HG03097 (cell line): ENCODE results near the gene DPF3.
"Not testable (repeated sequence)": the region's sequence is repeated elsewhere in the genome, so short reads cannot be mapped to it uniquely, and the experiment has no call there.

Source experiments
- ATAC-seq: cut with Tn5 transposase; IDR thresholded peaks from one replicate; pipeline ENCODE4 v1.9.1; 2021; ENCODE audit not compliant: unreplicated experiment, low FRiP score

The DPF3 gene

DNA sequence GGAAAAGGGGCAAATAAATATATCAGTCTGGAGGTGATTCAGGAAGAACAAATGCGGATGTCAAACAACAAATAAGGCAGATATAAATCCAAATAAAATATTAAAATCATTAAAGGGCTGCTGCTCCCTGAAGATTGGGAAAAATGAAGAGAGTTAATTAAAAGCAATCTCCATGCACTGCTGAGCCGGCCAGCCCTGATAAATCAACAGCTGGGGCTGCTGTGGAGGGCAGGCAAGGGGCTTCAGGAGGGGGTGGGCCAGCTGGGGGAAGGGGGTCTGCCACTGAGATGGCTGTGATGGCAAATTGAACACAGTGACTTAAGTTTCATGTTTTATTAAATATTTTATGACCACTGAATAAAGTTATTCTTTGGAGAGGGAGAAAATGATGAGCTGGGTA lies 12.4 kb downstream of the DPF3 start:
- no peak for ATAC-seq

DNA sequence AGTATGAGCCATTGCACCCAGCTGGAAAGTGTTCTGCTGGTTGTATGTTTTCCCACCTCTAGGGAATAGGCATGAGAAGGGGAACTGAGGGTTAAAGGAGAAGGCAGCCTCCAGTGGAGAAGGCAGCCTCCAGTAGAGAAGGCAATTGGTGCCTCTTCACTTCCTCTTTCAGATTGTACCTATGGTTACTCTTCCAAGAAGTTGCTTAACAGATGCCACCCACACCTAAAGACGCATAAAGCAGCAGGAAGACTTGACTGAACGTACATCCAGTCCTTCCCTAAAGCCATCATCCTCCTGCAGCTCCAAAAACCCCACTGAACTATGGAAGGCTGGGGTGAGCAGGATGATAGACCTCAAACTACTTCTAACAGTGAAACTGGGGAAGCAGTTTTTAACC lies 13.1 kb downstream of the DPF3 start:
- ATAC-seq, result no peak

DNA sequence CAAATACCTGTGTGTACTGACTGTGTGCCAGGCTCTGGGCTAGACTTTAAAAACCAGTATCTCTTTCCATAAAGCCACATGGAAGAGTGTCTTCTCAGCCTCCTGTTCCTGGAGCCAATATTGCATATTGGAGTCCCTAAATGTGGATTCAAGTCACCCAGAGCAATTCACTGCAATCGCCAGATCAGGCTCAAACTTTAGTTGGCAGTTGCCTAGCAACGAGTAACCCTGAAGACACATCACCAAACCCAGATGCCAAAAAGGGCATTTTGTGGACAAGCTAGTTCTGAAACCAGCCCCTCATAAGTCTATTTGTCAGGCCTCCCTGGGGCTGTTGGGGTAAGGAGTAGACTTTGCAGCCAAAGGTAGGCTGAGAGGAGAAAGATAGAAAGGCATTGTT lies 13.7 kb downstream of the DPF3 start:
- no peak for ATAC-seq

DNA sequence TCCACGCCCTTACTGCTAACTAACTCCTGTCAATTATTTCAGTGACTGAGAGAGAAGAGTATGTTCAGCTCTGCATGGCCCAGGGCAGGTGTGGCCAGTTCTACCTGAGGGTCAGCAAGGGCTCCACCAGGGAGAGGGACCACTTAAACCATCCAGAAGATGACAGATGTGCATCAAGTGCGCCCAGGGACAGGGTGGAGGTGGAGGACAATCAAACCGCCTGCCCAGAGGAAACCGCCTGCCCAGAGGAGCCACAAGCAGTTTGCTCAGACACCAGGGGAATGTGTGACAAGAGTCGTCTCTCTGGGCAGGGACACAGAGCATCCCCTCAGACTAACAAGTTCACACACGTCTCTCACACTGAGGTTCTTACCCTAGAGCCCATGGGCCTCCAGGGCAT lies 14.5 kb downstream of the DPF3 start:
- no peak for ATAC-seq

DNA sequence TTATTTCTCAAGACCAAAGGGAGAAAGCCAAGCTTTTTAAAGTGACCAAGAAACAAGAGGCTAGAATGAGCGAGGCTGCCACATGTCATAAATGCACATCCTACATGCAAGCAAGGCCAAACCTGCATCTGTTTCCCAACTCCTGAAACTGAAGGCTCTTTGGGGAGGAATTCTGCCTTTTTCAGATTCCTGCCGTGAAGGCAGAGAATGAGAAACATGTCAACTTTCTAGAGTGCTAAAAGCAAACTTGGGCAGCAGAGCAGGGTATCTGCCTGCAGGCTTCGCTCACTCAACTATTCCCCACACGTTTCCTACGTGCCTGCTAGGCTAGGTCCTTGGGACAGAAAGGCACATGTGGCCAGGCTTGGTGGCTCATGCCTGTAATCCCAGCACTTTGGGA lies 15.2 kb downstream of the DPF3 start:
- no peak for ATAC-seq

DNA sequence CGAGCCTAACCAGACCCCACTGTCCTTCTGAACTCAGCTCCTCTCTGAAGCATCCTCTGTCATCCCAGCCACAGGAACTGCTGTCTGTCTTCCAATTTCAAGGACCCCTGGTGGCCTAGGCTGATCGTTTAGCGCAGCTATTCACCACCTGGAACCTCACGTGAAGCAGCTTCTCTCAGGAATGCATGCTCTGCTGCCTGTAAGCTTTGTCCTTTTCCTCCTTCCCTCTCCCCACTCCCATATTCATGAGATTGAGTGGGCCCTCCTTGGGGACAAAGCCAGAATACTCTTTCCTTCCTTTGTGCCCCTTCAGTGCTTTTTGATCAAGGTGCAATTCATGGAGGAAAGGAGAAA lies 17.2 kb downstream of the DPF3 start:
- ATAC-seq, result no peak

DNA sequence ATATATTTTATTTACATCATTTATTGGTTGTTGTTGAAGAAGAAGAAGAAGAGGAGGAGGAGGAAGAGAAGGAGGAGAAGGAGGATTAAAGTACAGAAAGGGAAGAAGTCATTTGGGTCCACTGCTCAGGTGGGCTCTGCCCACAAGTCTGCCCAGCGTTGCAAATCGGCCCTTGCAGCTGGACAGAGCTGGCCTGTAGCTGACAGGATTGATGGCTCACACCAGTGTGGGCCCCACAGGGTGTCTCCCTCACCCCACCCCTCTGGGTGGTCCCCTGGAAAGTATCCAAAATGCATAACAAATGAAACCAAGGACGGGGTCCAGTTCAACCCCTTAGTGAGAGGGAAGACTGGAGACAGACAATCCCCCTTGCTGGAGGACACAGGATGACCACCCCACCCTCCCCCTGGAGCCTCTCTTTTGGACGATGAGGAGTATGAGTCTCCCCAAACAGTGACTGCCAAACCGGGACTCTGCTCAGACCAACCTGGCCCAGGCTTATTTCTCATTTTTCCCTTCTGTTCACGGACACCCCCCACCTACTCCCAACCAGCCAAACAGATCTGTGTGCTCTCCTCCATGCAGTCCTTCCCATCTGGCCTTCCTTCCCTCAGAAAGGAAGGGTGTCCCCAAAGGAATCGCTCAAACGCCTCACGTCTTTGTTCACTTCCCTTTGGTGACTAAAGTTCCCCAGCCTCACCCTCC lies 17.7 kb downstream of the DPF3 start:
- no peak for ATAC-seq

DNA sequence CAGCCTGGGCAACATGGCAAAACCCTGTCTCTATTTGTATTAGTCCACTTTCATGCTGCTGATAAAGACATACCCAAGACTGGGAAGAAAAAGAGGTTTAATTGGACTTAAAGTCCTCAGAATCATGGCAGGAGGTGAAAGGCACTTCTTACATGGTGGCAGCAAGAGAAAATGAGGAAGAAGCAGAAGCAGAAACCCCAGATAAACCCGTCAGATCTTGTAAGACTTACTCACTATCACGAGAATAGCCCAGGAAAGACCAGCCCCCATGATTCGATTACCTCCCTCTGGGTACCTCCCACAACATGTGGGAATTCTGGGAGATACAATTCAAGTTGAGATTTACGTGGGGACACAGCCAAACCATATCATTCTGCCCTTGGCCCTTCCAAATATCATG lies 23.0 kb downstream of the DPF3 start:
- not testable (repeated sequence) for ATAC-seq

DNA sequence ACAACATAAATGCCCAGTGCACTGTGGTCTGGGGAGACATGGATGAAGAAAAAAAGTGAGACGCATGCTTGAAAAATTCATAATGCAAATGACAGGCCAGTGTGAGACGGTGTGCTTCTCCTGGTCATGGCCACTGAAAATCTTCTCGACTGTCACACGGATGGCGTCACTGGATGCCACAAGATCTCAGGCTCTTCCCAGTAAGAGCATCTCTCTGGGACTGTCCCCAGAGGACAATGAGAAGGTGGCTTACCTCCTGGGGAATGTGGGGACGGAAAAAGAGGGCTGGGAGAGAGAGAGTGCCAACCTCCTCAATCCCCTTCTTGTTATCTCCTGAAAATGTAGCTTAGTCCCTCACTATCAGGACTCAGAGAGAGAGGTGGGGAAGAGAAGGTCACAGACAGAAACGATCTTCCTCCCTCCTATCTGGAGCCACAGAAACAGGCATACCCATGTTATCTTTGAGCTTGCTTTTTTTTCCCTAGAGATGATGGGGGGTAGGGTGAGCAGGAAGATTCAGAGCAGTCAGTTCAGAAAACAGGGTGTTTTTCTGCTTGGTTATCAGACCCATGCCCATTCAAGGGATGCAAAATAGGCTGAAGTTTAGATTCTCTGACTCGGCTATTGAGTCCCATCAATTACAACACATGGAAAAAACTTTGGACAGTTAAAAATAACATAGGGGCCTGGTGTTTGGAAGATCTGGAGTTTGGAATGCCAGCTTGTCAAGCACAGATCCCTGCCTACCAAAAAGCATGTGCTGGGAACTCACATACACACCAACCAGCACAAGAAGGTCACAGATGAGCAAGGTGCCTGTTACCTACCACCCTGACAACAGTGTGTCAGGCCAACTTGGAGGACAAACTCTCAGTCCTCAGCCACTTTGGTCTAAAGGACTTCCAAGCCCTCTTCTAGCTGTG lies 24.2 kb downstream of the DPF3 start:
- ATAC-seq, result no peak

DNA sequence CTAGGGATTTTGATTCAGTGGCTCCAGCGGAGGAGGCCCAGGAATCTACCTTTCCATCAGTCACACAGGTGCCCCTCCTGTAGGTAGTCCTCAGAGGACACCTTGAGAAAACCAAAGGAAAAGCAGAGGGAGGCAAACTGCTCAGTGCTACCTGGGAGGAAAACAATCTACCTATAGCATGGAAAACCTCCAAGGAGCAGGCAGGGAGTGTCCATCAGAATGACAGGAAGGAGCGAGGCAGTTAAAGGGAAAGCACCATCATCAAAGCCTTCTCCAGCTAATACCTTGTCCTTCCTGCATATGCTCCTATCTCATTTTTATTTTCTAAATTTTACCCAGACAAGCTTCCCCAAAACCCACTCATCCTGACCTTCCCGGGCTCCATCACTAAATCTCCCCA lies 25.4 kb downstream of the DPF3 start:
- ATAC-seq, result no peak

DNA sequence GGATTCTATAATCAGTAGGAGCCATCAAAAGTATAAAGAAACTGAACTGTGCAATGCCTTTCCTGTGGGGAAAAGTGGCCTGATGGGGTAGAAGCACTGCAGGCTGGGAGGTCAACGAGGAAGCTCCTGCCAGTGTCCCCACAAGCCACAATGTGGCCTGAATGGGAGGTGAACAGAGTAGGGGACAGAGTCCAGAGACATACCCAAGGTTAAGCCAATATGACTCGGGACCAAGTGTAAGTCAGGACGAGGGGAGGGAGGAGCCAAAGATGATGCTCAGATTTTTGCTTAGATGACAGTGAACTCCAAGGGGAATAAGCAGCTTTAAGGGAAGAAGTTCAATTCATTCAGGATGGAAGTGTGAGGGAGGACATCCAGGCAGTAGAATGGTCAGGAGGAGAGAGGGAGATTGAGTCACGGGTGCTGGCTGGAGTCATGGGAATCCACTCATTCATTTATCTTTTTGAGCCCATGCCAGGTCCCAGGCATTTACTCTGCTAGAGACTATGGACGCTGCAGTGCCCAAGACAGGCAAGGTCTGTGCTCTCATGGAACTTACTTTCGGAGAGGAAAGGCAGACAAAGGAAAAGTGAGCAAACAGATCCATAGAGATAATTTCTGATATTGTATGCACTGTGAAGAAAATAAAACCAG lies 29.1 kb downstream of the DPF3 start:
- ATAC-seq, result no peak

DNA sequence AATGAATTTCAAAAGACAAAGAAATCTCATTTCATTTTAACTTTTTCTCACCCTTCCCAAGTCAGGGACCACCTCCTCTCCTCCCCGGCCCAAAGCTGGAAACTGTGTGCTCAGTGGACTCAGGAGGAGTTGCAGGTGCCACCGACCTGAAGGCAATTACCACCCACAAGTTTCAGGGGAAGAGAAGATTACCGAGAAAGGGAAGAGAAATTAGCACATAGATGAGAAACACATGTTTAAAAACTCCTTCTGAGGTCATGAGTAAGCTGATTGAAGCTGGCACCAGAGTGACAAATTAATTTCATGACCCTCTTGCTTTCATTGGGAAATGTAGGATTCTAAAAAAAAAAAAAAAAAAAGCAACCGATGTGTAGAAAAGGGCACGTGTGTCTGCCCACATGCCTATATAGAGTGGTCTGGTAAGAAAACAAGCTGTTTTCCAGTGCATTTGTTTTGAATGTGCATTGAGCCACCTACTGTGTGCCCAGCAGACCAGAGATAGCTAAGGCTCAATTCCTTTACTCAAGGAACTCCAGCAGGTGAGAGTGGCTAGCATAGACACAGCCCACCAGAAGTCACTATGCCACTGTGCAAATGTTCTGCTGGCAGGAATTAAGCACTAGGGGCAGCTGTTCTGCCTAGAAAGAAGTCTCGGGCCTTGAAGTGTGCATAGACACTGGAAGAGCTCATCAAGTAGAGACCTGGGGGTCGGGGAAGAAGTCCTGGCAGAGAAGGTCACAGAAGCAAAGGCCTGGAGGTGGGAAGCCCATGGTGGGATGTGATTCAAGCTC lies 30.5 kb downstream of the DPF3 start:
- no peak for ATAC-seq

DNA sequence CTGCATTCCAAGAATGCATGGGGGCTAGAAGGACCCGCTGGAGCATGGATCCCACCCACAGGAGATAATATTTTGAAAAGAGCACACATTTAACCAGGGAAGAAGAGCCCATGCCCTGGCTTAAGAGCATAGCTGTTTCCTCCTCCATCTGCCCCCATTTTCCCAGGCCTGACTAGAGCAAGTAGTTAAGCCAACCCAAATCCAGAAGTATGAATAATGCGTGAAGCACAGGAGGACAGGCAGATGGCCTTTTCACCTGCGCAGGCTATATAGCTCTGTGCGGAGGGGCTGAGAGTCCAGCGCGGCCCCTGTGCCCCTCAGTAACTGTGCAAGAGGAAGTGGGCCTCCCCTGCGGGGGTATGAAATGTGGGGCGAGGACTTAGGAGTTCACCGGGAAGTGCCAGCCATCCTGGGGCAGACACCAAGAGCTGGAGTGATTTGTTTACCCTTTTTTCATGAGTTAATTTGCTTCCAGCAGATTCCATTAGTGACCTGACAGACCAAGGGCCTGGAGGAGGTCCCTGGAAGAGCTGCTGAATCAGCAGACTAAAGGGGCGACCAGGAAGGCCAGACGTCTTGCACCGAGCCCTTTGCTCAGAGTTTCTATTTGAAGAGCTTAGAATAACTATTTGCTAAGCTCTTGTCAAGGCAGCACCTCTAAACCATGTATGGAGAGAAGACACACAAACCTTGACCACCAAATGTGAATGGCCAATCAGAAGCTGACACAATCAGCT lies 37.2 kb downstream of the DPF3 start:
- no peak for ATAC-seq

DNA sequence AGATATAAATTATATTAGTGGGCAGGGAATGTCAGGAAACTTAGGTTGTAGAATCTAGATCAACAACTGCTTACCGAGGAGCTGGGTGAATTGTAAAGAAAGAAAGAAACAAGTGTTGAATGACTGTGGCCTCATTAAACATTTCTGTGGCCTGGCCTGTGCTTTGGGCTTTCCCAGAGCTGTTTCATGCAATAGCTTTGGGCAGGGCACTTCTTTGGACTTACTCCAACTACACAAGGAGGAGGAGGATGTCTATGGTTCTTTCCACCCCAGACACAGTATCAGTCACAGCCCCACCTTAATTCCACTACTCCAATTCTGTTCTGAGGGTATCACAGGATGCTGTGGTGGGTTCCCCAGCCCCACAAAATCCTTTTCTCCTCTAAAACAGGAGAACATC lies 38.0 kb downstream of the DPF3 start:
- ATAC-seq, result no peak

DNA sequence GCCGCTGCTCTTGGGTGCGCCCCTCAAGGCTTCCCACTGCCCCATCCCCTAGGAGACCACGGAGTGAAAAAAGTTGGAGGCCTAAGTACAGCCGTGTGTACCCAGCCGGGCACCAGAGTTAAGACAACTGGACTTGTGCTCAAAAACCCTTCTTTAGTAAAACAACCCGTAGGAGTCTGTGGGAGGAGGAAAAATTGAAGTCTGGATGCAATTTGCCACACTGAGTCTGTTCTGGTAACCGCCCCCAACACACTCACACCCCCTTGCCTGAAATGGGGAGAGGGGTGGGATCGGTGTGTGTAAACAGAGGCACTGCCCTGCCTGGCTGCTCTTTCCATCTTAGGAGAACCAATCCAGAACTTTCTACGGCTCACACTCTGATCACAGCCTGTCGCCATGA lies 41.7 kb downstream of the DPF3 start:
- no peak for ATAC-seq

DNA sequence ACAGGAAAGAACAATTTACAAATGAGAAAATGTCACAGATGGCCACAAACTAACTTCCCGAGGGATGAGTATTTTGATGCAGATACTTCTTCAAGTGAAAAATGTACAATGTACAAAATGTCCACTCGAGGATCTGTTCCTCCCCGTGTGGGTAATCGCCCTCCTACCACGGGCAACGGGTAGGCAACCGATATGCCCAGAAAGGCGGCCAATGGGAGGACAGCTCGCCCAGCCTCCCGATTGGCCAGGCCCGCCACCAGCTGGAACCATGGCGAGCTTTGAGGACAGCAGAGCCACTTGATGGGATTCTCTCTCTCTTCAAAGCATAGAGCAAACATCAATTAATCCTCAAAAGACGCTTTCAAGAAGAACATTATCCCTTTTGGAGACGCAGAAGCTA lies 42.3 kb downstream of the DPF3 start:
- ATAC-seq, result no peak

DNA sequence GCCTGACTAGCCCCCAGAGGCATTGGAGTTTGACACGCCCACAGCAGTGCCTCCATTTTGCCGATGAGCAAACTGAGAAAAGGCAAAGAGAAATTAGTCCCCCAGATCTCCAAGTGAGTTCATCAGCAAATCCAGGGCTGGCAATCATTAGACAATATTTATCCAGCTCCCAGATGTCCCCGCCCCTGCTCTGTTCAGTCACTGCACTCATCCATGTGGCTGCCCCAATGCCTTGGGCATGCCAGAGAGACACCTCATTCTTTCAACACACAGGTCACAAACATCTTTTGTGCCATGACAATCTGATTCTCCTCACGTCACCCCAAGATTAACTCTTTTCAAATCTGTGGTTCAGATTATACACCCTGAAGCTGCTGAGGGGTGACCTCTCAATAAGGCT lies 43.5 kb downstream of the DPF3 start:
- ATAC-seq, result no peak

DNA sequence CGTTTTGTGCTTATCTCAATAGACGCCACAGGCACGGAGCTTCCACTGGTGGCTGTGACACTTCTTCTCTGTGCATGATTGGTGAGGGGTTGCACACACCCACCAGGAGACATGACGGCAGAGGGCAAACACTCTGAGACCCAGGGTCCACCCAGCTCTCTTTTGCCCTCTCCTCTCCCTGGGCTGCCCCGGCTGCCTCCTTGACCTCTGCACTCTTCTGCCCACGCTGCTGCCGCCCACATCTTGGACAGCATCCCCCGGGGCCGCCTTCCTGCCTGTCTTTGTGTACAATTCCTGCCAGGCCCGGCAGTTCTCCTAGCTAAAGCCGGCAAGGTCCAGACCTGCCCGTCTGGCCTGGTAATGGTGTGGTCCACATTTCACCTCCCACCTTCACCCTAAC lies 44.7 kb downstream of the DPF3 start:
- ATAC-seq, result no peak

DNA sequence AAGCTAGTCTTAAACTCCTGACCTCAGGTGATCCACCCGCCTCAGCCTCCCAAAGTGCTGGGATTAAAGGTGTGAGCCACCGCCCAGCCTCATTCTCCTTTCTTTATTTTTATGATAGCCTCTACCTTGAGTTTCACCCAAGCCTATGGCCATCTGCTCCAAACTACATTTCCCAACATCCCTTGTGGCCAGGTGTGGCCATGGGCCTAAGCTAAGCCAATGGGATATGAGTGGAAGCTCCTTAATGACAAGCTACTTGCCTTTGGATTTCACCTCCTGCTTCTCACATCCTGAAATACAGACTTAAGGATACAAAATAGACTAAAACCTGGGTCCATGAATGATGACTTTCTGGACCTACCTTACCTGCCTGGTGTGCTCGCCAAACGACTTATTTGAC lies 46.2 kb downstream of the DPF3 start:
- ATAC-seq, result no peak

DNA sequence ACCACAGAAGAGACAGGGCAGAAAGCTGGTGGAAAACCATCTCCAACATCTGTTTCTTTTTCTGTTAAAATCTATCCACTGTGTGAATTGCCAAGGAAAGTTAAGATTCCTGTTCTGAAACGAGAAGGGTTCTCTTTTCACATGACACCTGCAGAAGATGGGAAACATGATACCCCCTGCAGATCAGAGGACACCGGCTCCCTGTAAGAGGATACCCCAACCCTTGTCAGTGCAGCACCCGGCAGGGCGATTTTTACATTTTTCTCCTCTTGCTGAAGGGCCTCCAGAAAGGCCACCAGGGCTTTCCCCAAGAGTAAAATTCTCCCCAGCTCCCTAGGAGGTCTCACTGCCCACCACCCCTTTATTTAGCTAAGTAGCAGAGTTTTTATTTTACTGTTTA lies 48.2 kb downstream of the DPF3 start:
- ATAC-seq, result no peak
